ENCODE measurements around the gene STX17.

STX17 gene

GRCh38 chr9:99948482-99948881, 42.0 kb downstream of the STX17 start:
- TF ChIP-seq, protein P1, sequence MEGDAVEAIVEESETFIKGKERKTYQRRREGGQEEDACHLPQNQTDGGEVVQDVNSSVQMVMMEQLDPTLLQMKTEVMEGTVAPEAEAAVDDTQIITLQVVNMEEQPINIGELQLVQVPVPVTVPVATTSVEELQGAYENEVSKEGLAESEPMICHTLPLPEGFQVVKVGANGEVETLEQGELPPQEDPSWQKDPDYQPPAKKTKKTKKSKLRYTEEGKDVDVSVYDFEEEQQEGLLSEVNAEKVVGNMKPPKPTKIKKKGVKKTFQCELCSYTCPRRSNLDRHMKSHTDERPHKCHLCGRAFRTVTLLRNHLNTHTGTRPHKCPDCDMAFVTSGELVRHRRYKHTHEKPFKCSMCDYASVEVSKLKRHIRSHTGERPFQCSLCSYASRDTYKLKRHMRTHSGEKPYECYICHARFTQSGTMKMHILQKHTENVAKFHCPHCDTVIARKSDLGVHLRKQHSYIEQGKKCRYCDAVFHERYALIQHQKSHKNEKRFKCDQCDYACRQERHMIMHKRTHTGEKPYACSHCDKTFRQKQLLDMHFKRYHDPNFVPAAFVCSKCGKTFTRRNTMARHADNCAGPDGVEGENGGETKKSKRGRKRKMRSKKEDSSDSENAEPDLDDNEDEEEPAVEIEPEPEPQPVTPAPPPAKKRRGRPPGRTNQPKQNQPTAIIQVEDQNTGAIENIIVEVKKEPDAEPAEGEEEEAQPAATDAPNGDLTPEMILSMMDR (IDR thresholded peaks at IDR 0.05; ENCODE audit: low read depth, low read length): no peak
- H3K4me3 ChIP-seq (ENCODE audit: low read depth, low read length): no peak overlapping the region

GRCh38 chr9:99948896-99949295, 42.4 kb downstream of the STX17 start:
- TF ChIP-seq, protein P1 (IDR thresholded peaks at IDR 0.05; ENCODE audit: low read depth, low read length): no peak
- H3K4me3 ChIP-seq (ENCODE audit: low read depth, low read length): no peak overlapping the region

GRCh38 chr9:99953861-99954507, 47.5 kb downstream of the STX17 start:
- no peak overlapping the region for H3K4me3 ChIP-seq (ENCODE audit: low read depth, low read length)
- TF ChIP-seq, protein P1 (IDR thresholded peaks at IDR 0.05; ENCODE audit: low read depth, low read length): no peak

- no peak overlapping the region for H3K4me3 ChIP-seq (ENCODE audit: low read depth, low read length)
- TF ChIP-seq, protein P1 (IDR thresholded peaks at IDR 0.05; ENCODE audit: low read depth, low read length): no peak
Observed at GRCh38 chr9:99954819-99955218, 48.4 kb downstream of the STX17 start.

DNA sequence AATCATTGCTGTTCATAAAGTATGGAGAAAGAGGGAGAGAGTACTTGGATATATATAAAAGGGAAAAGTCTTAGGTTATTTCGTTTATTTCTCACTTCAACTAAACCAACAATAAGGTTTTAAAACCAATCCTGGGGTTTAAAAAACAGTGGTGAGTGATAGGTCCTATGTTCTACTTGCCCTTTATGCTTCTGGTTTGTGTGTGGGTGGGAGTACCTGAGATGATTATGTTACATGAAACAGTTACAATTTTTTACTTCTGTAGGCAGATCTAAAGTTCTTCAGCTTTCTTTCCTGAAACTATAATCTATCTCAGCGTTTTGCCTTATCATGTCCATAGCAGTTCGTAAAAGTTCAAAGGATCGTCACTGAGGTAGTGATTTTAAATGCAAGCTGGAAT, 49.2 kb downstream of the STX17 start:
- TF ChIP-seq, protein P1 (IDR thresholded peaks at IDR 0.05; ENCODE audit: low read depth, low read length): no peak
- no peak overlapping the region for H3K4me3 ChIP-seq (ENCODE audit: low read depth, low read length)

- TF ChIP-seq, protein P1 (IDR thresholded peaks at IDR 0.05; ENCODE audit: low read depth, low read length): no peak
- no peak overlapping the region for H3K4me3 ChIP-seq (ENCODE audit: low read depth, low read length)
Observed at GRCh38 chr9:99962680-99963261, 56.3 kb downstream of the STX17 start.

GRCh38 chr9:99964336-99964735, 57.9 kb downstream of the STX17 start:
- TF ChIP-seq, protein P1 (IDR thresholded peaks at IDR 0.05; ENCODE audit: low read depth, low read length): no peak
- no peak overlapping the region for H3K4me3 ChIP-seq (ENCODE audit: low read depth, low read length)

Data from WI38 (cell line).